ENCODE data around the gene UXT.

Gene UXT

DNA sequence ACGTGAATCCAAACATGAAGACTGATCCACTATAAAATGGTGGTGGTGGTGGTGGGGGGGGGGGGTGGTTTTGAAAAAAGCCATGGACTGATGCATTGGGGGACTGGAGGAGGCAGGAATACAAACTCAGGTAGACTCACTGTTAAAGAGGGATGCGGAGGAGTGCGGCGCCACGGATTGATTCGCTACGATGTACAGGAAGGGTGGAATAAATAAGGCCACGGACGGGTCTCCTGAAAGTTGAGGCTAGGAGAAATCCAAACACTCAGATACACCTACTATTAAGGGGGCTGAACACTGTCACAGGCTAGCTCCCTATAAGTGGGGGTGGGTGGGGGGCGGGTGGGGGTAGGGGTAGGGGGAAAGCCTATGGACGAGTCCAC is 9.2 kb downstream of the UXT start:
- no peak for FAIRE-seq
- DNase-seq (ENCODE audit: low spot score): no peak

DNA sequence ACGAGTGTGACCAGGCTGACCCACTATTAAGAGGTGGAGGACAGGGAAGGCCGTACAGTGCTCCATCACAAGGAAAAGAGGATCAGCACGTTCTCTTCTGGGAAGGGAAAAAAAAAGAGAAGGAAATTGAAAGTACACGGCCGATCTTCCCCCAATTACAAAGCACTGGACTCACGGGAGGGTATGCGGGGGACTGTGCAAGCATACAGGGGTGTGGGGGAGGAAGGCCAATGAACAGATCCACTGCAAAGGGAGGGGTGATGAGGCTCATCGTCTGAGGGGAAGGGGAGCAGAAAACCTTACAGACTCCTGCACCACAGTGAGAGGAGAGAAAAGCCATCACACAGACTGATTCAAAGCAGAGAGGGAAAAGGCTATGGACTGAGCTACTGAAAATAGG is 9.7 kb downstream of the UXT start:
- no peak for FAIRE-seq
- DNase-seq (ENCODE audit: low spot score): no peak

GRCh38 chrX:47648376-47648775 is 10.6 kb downstream of the UXT start:
- FAIRE-seq (no peak), DNase-seq (ENCODE audit: low spot score) (no peak)

DNA sequence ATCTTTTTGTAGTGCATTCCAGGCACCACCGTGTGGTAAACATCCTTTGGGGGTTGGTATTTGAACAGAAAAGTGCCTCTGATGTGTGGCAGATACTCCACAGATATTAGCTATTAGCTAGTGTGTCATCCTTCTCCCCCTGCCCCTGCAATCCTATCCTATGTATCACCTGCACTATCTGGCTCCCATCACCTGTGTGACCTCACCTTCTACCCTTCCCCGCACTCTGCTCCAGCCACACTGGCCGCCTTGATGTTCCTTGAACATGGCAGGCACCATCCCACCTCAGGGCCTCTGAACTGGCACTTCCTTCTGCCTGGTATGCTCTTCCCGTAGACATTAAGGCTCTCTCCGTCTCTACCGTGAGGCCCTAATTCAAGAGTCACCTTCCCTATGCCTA is 12.3 kb downstream of the UXT start:
- FAIRE-seq: no peak
- no peak for DNase-seq (ENCODE audit: low spot score)

DNA sequence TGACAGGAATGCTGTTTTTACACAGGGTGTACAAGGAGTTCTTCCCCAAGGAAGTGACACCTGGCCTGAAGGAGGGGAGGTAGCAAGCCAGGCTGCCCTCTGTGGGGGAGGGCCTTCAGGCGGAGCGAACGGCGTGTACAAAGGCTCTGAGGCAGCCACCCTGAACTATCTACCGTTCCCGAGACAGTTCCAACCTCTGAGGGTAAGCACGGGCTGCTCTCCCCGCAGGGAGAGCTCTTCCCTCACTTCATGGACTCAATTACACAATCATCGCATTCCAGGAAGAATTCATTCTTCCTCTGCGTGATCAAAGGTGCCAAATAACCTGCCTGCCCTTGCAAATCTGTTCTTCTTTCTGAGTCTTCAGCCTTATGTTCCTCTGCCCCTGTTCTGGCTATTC is 13.4 kb downstream of the UXT start:
- DNase-seq (ENCODE audit: low spot score) (no peak), FAIRE-seq (no peak)

- DNase-seq (ENCODE audit: low spot score): no peak
- no peak for FAIRE-seq
Observed at GRCh38 chrX:47644557-47645091, 14.4 kb downstream of the UXT start.

DNA sequence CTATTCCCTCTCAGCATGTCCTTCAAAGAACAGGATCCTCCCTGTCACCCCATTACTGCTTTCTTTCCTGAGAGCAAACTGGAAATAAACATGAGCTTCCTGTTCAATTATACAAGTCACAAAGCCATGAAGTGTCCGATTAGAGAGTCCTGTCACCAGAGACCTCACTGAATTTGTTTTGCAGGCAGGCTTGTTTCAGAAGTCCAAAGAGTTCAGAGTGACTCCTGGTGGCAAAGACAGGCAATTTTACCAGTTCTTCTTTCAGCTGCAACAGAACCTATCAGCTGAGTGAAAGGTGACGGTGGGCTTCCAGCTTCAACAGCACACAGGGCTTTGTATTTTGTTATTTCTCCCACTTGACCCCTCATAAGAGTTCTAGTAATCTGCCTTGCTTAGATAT is 15.1 kb downstream of the UXT start:
- no peak for DNase-seq (ENCODE audit: low spot score)
- FAIRE-seq: no peak

- no peak for FAIRE-seq
- no peak for DNase-seq (ENCODE audit: low spot score)
Observed at GRCh38 chrX:47638816-47639215, 20.2 kb downstream of the UXT start.

DNA sequence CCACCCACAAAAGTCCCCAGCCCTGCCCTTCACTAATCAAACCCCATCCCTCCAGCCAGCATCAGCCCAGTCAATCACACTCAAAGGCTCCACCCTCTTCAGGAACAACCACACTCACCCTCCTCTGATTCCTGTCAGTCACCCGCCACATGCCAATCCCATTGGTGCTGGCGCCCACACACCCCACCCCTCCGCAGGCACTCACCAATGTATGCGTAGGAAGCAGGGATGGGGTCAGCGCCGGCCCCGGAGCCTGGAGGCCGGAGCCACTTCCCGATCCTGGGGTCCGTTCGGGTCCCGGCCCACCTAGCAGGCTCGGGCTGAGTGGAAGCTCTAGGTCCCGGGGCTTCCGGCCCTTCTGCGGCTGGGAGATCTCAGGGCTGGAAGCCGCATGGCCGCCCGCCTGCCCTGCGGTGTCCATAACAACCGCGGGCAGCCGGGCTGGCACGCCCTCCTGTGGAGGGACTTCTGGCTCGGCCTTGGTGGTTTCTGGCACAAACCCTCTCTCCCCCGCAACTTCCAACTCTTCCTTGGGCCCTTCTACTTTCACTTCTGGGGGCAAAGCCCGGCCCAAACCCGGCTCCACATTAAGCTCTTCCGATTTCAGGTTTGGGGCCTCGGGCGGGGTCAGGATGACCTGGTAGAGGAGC is 21.3 kb downstream of the UXT start:
- FAIRE-seq: no peak

DNA sequence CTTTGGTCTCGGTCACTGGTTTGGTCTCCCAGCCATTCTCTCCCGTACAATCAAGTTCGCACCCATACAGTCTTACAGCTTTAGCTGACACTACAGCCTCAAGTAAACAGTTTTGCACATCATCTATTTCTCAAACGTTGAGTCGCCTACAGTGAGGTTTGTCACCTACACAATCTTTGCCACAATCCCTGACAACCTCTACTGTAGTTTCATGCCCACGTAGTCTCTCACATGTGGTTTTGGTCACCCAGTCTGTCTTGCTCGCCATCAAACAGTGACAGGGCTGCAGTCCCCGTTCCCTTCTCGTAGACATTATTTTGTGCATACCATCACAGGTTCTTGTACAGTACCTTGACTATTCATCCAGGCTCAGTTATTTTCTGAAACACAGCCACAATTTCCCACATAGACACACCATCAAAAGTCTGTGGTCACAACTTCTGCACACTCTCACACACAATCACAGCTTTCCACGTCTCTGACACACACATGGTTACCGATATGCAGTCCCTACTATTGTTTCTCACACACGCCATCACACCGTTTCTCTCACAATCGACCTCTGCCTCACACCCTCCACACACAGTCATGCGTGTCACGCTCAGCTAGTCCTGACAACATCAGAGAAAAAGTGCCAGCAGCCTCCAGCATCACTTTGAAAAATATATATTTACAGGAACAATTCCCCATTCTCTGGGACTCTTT is 24.0 kb downstream of the UXT start:
- FAIRE-seq (no peak), DNase-seq (ENCODE audit: low spot score) (no peak)

More for the DNA sequence above, 21.3 kb downstream of the UXT start:
- DNase-seq (ENCODE audit: low spot score): no peak

- no peak for FAIRE-seq
Observed at GRCh38 chrX:47633689-47634590, 25.0 kb downstream of the UXT start.

GRCh38 chrX:47632666-47633065 is 26.3 kb downstream of the UXT start:
- DNase-seq (ENCODE audit: low spot score): no peak
- no peak for FAIRE-seq

More at GRCh38 chrX:47633689-47634590, 25.0 kb downstream of the UXT start:
- DNase-seq (ENCODE audit: low spot score): no peak

DNA sequence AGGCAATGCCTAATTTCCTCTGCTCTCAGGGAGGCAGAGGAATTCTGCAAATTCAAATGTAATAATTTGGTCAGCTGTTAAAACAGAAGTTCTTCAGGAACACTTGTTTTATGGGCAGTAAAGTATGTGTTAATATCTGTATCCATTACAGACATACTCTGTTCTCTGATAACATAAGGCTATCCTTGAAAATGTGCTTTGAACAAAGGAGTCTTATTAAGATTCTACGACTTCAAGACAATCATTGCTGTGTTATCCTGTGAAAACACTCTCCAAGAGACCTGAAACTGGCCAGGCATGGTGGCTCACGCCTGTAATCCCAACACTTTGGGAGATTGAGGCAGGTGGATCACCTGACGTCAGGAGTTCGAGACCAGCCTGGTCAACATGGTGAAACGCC is 27.3 kb downstream of the UXT start:
- FAIRE-seq (no peak), DNase-seq (ENCODE audit: low spot score) (no peak)

- FAIRE-seq: no peak
- no peak for DNase-seq (ENCODE audit: low spot score)
Observed at GRCh38 chrX:47629419-47630200, 29.4 kb downstream of the UXT start, which contains the start of gene CFP. CFP (minus strand) TSS chrX:47629930; CDS start chrX:47629844, 86 bp downstream.

GRCh38 chrX:47628982-47629381 is 30.0 kb downstream of the UXT start:
- DNase-seq (ENCODE audit: low spot score) (no peak), FAIRE-seq (no peak)

DNA sequence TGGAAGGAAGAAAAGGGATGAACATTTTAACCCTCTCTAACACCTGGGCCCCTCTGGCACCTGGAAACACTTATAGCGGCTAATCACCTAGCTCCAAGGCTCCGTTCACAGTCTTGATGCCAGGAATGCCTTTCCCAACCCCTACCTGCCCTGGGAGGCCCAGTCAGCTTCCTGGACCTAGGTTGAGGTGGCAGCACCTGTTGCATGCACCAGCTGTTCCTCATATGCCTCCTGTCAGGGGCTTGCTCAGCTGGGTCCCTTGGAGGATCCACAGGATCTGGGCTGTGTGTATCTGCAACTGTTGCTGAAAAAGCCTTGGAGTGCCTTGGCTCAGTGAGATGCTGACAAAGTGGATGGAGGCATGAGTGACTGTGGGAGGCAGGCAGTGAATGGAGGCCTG is 33.6 kb downstream of the UXT start:
- FAIRE-seq (no peak), DNase-seq (ENCODE audit: low spot score) (no peak)

DNA sequence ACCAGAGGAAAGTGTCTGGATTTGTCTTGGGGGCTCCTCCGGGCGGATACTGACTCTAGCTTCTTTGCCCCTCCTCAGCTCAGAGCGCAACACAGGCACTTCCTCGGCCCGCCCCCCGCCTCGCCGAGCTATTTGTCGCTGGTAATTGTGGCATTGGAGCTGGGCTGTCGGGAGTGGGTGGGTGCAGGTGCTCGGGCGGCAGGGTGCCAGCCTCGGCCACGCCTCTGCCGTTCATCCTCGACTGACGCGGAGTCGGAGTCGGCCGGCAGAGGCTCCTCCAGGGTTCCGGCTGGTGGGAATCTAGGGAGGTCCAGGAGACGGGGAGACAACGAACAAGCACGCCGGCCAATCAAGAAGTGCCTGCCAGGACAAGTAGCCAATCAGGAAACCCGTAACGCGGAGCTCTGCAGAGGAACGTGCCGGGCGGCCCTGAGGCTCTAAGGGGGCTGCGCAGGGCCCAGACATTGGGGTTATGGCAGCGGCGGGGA is 35.4 kb downstream of the UXT start:
- no peak for DNase-seq (ENCODE audit: low spot score)
- FAIRE-seq: no peak

GRCh38 chrX:47621851-47622250 is 37.1 kb downstream of the UXT start:
- FAIRE-seq: no peak
- DNase-seq (ENCODE audit: low spot score): no peak

- FAIRE-seq: no peak
Observed at GRCh38 chrX:47620303-47620685, 38.7 kb downstream of the UXT start.

DNA sequence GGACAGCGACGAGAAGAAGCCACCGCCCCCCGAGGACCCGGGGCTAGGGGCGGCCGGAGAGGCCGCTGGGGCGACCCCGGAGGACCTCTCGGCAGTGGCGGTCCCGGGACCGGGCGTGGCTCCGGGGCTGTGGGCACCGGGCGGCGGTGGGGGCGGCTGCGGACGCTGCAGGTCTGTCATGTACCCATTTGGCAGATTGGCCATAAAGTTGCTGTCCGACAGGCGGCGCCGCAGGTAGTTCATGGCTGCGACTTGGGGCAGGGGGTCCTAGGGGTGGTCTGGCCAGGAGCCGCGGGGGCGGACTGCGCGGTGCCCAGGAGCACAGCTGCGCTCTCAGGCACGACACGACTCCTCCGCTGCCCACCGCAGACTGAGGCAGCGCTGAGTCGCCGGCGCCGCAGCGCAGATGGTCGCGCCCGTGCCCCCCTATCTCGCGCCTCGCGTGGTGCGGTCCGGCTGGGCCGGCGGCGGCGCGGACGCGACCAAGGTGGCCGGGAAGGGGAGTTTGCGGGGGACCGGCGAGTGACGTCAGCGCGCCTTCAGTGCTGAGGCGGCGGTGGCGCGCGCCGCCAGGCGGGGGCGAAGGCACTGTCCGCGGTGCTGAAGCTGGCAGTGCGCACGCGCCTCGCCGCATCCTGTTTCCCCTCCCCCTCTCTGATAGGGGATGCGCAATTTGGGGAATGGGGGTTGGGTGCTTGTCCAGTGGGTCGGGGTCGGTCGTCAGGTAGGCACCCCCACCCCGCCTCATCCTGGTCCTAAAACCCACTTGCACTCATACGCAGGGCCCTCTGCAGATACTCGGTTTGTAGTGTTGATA is 39.3 kb downstream of the UXT start, which contains the start of gene SYN1:
Gene SYN1 (minus strand): TSS at position 372 of the 817 bp plus-strand sequence. CDS start 129 bp downstream, at position 243.
- DNase-seq (ENCODE audit: low spot score): no peak

More at GRCh38 chrX:47620303-47620685, 38.7 kb downstream of the UXT start:
- DNase-seq (ENCODE audit: low spot score): no peak

More for the DNA sequence above, 39.3 kb downstream of the UXT start, which contains the start of gene SYN1:
- FAIRE-seq: no peak

Data from RCC 7860 (cell line).